Liver (tissue), 9 donors: ENCODE results near the gene ZNF436. TPM values are rescaled to one million over a fixed set of nuclear protein-coding genes. Genes with fewer than 3 reads are reported as not detected.

Source experiments
- DNase-seq: peaks from one replicate; pipeline ENCODE4 v3.0.0-alpha.2; 2017; ENCODE audit warnings: low spot score
- H3K27ac ChIP-seq, 2 donors: one replicate each; pipeline ENCODE4 v1.7.0; 2013; ENCODE audit warnings: inconsistent platforms in 2 of 2, low read length in 2 of 2, control low read depth in 1 of 2, low read depth in 1 of 2, mild to moderate bottlenecking in 1 of 2
- H3K27me3 ChIP-seq, 4 donors: one replicate each; pipeline versions ENCODE4 v1.6.1 to v1.7.0; 2013; ENCODE audit warnings: low read length in 3 of 4, inconsistent platforms in 1 of 4, mild to moderate bottlenecking in 1 of 4, moderate library complexity in 1 of 4; ENCODE audit not compliant: control insufficient read depth in 4 of 4, insufficient read depth in 4 of 4
- H3K36me3 ChIP-seq, 4 donors: one replicate each; pipeline versions ENCODE4 v1.6.1 to v1.7.0; 2013; ENCODE audit warnings: low read length in 3 of 4, mild to moderate bottlenecking in 3 of 4, low read depth in 1 of 4, moderate library complexity in 1 of 4; ENCODE audit not compliant: control insufficient read depth in 4 of 4, insufficient read depth in 3 of 4
- H3K4me1 ChIP-seq, 4 donors: one replicate each; pipeline versions ENCODE4 v1.6.1 to v1.7.0; 2013; ENCODE audit warnings: low read length in 3 of 4, mild to moderate bottlenecking in 3 of 4, moderate library complexity in 1 of 4; ENCODE audit not compliant: control insufficient read depth in 4 of 4, insufficient read depth in 4 of 4
- H3K4me3 ChIP-seq, 3 donors: one replicate each; pipeline versions ENCODE4 v1.6.1 to v1.7.0; 2013; ENCODE audit warnings: low read length in 3 of 3, control low read depth in 1 of 3, low read depth in 1 of 3, mild to moderate bottlenecking in 1 of 3
- H3K9ac ChIP-seq, 2 donors: one replicate each; pipeline ENCODE4 v1.7.0; 2013; ENCODE audit warnings: low read length in 2 of 2, mild to moderate bottlenecking in 2 of 2, moderate library complexity in 2 of 2, control low read depth in 1 of 2, low read depth in 1 of 2
- H3K9me3 ChIP-seq, 4 donors: one replicate each; pipeline versions ENCODE4 v1.6.1 to v1.7.0; 2013; ENCODE audit warnings: low read length in 3 of 4; ENCODE audit not compliant: control insufficient read depth in 4 of 4
- ATF3 ChIP-seq: IDR thresholded peaks from 2 replicates; pipeline ENCODE4 v1.6.1; 2016; ENCODE audit warnings: antibody characterized with exemption
- EGR1 ChIP-seq, 2 donors: IDR thresholded peaks; 2 replicates each; pipeline ENCODE4 v1.6.1; 2016 to 2018; ENCODE audit warnings: antibody characterized with exemption in 2 of 2, low read depth in 2 of 2
- FOXA1 ChIP-seq: IDR thresholded peaks from 2 replicates; pipeline ENCODE4 v1.6.1; 2016; ENCODE audit warnings: antibody characterized with exemption
- FOXA2 ChIP-seq: IDR thresholded peaks from 2 replicates; pipeline ENCODE4 v1.6.1; 2016; ENCODE audit warnings: antibody characterized with exemption
- GABPA ChIP-seq, 2 donors: IDR thresholded peaks in 1 of 2; conservative IDR thresholded peaks in 1 of 2; 2 replicates each; pipeline ENCODE4 v1.6.1; 2016; ENCODE audit warnings: antibody characterized with exemption in 2 of 2, mild to moderate bottlenecking in 1 of 2, moderate library complexity in 1 of 2
- HNF4A ChIP-seq, 2 donors: conservative IDR thresholded peaks; 2 replicates each; pipeline ENCODE4 v1.6.1; 2016; ENCODE audit warnings: antibody characterized with exemption in 2 of 2, mild to moderate bottlenecking in 2 of 2
- HNF4G ChIP-seq: IDR thresholded peaks from 2 replicates; pipeline ENCODE4 v1.6.1; 2016; ENCODE audit warnings: antibody characterized with exemption
- JUND ChIP-seq, 2 donors: IDR thresholded peaks; 2 replicates each; pipeline ENCODE4 v1.6.1; 2016; ENCODE audit warnings: antibody characterized with exemption in 2 of 2
- NR2F2 ChIP-seq: IDR thresholded peaks from 2 replicates; pipeline ENCODE4 v1.6.1; 2016; ENCODE audit warnings: antibody characterized with exemption
- RAD21 ChIP-seq, 2 donors: IDR thresholded peaks; 2 replicates each; pipeline ENCODE4 v1.6.1; 2016; ENCODE audit warnings: antibody characterized with exemption in 2 of 2, mild to moderate bottlenecking in 2 of 2
- RXRA ChIP-seq, 2 donors: IDR thresholded peaks; 2 replicates each; pipeline ENCODE4 v1.6.1; 2017 to 2018; ENCODE audit warnings: antibody characterized with exemption in 2 of 2, mild to moderate bottlenecking in 1 of 2
- SP1 ChIP-seq: IDR thresholded peaks from 2 replicates; pipeline ENCODE4 v1.6.1; 2018; ENCODE audit warnings: antibody characterized with exemption, mild to moderate bottlenecking
- TAF1 ChIP-seq: conservative IDR thresholded peaks from 2 replicates; pipeline ENCODE4 v1.6.1; 2016; ENCODE audit warnings: antibody characterized with exemption, mild to moderate bottlenecking
- YY1 ChIP-seq: IDR thresholded peaks from 2 replicates; pipeline ENCODE4 v1.6.1; 2016; ENCODE audit warnings: antibody characterized with exemption, mild to moderate bottlenecking
- WGBS: extraction: QIAGEN DNeasy Blood & Tissue Kit; methylation state at CpG from one replicate; pipeline ENCODE4 v1.1.7; 2013; 5-methylcytosine and 5-hydroxymethylcytosine counted together
- polyA plus RNA-seq, 2 donors: library from polyadenylated mRNA; stranded (reverse) in 1 of 2; unstranded in 1 of 2; fragments of 200-250 nt in 1 of 2; fragments of >200 nt in 1 of 2; fragmentation: Nextera tagmentation in 1 of 2; extraction: Ambion mirVana in 1 of 2; gene quantifications; one replicate each; pipeline versions ENCODE4 v1.2.1 to v1.2.3, GENCODE V29; 2013 to 2015
- total RNA-seq, 2 donors: library from RNA; depleted of rRNA; stranded (reverse); fragments of >200 nt; gene quantifications; one replicate each; pipeline ENCODE4 v1.2.3, GENCODE V29; 2014
- TF ChIP-seq, protein P1 (sequence below): IDR thresholded peaks from 2 replicates; pipeline ENCODE4 v1.6.1; 2016; ENCODE audit warnings: antibody characterized with exemption
- TF ChIP-seq, protein P2 (sequence below): fragments of 150-350 bp; IDR thresholded peaks from 2 replicates; pipeline ENCODE4 v1.5.1; 2017; ENCODE audit warnings: improper control_type of control experiment, low read depth, low read length; ENCODE audit not compliant: missing input control
- TF ChIP-seq, protein P3 (sequence below): IDR thresholded peaks from 2 replicates; pipeline ENCODE4 v1.6.1; 2016; ENCODE audit warnings: antibody characterized with exemption
- TF ChIP-seq, protein P4 (sequence below): IDR thresholded peaks from 2 replicates; pipeline ENCODE4 v1.6.1; 2016; ENCODE audit warnings: antibody characterized with exemption, mild to moderate bottlenecking
- donor health status: healthy.
- donor health status: healthy.
- donor health status: healthy.
- donor health status: healthy.
- donor health status: healthy.

Gene ZNF436
- total and polyA plus RNA-seq, 4 donors, result 1.3 to 8.0 (median 3.7) TPM

- WGBS, result 86% methylated on average over 13 of the region's 13 CpGs
These were observed 2.6 kb upstream of the ZNF436 start for GRCh38 chr1:23371987-23372880.

More at GRCh38 chr1:23371987-23372880, 2.6 kb upstream of the ZNF436 start:
- H3K27me3 ChIP-seq, result no peaks in the 10 kb centered on the region
- TF ChIP-seq GABPA (IDR thresholded peaks at IDR 0.05 in 1 of 2, conservative IDR thresholded peaks at IDR 0.05 in 1 of 2), result no peak
- TF ChIP-seq JUND (IDR thresholded peaks at IDR 0.05), result no peak
- TF ChIP-seq NR2F2, result no peak
- TF ChIP-seq HNF4A (conservative IDR thresholded peaks at IDR 0.05), result no peak
- no peak for TF ChIP-seq TAF1
- TF ChIP-seq YY1, result no peak
- no peak for TF ChIP-seq RXRA (IDR thresholded peaks at IDR 0.05)
- TF ChIP-seq, protein P1, sequence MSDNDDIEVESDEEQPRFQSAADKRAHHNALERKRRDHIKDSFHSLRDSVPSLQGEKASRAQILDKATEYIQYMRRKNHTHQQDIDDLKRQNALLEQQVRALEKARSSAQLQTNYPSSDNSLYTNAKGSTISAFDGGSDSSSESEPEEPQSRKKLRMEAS, result no peak
- TF ChIP-seq FOXA2, result no peak
- no peak for TF ChIP-seq SP1
- no peak for TF ChIP-seq FOXA1
- no peak for TF ChIP-seq RAD21 (IDR thresholded peaks at IDR 0.05)
- TF ChIP-seq, protein P2, sequence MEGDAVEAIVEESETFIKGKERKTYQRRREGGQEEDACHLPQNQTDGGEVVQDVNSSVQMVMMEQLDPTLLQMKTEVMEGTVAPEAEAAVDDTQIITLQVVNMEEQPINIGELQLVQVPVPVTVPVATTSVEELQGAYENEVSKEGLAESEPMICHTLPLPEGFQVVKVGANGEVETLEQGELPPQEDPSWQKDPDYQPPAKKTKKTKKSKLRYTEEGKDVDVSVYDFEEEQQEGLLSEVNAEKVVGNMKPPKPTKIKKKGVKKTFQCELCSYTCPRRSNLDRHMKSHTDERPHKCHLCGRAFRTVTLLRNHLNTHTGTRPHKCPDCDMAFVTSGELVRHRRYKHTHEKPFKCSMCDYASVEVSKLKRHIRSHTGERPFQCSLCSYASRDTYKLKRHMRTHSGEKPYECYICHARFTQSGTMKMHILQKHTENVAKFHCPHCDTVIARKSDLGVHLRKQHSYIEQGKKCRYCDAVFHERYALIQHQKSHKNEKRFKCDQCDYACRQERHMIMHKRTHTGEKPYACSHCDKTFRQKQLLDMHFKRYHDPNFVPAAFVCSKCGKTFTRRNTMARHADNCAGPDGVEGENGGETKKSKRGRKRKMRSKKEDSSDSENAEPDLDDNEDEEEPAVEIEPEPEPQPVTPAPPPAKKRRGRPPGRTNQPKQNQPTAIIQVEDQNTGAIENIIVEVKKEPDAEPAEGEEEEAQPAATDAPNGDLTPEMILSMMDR, result no peak
- TF ChIP-seq ATF3, result no peak
- TF ChIP-seq, protein P3, sequence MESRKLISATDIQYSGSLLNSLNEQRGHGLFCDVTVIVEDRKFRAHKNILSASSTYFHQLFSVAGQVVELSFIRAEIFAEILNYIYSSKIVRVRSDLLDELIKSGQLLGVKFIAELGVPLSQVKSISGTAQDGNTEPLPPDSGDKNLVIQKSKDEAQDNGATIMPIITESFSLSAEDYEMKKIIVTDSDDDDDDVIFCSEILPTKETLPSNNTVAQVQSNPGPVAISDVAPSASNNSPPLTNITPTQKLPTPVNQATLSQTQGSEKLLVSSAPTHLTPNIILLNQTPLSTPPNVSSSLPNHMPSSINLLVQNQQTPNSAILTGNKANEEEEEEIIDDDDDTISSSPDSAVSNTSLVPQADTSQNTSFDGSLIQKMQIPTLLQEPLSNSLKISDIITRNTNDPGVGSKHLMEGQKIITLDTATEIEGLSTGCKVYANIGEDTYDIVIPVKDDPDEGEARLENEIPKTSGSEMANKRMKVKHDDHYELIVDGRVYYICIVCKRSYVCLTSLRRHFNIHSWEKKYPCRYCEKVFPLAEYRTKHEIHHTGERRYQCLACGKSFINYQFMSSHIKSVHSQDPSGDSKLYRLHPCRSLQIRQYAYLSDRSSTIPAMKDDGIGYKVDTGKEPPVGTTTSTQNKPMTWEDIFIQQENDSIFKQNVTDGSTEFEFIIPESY, result no peak
- no peak for TF ChIP-seq EGR1 (IDR thresholded peaks at IDR 0.05; ENCODE audit: low read depth in 2 of 2)
- no peak for TF ChIP-seq HNF4G
- TF ChIP-seq, protein P4, sequence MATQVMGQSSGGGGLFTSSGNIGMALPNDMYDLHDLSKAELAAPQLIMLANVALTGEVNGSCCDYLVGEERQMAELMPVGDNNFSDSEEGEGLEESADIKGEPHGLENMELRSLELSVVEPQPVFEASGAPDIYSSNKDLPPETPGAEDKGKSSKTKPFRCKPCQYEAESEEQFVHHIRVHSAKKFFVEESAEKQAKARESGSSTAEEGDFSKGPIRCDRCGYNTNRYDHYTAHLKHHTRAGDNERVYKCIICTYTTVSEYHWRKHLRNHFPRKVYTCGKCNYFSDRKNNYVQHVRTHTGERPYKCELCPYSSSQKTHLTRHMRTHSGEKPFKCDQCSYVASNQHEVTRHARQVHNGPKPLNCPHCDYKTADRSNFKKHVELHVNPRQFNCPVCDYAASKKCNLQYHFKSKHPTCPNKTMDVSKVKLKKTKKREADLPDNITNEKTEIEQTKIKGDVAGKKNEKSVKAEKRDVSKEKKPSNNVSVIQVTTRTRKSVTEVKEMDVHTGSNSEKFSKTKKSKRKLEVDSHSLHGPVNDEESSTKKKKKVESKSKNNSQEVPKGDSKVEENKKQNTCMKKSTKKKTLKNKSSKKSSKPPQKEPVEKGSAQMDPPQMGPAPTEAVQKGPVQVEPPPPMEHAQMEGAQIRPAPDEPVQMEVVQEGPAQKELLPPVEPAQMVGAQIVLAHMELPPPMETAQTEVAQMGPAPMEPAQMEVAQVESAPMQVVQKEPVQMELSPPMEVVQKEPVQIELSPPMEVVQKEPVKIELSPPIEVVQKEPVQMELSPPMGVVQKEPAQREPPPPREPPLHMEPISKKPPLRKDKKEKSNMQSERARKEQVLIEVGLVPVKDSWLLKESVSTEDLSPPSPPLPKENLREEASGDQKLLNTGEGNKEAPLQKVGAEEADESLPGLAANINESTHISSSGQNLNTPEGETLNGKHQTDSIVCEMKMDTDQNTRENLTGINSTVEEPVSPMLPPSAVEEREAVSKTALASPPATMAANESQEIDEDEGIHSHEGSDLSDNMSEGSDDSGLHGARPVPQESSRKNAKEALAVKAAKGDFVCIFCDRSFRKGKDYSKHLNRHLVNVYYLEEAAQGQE, result no peak
- H3K4me3 ChIP-seq, result no peak overlapping the region
- no peaks in the 10 kb centered on the region for H3K36me3 ChIP-seq
- no peak overlapping the region for H3K27ac ChIP-seq
- no peak overlapping the region for H3K9ac ChIP-seq
- H3K4me1 ChIP-seq, result peaks cover 3 to 29% (median 25%) of the 10 kb centered on the region in 4 donors
- no peaks in the 10 kb centered on the region for H3K9me3 ChIP-seq
- DNase-seq, result no peak
